ENCODE measurements around the gene ADARB1.

DNA sequence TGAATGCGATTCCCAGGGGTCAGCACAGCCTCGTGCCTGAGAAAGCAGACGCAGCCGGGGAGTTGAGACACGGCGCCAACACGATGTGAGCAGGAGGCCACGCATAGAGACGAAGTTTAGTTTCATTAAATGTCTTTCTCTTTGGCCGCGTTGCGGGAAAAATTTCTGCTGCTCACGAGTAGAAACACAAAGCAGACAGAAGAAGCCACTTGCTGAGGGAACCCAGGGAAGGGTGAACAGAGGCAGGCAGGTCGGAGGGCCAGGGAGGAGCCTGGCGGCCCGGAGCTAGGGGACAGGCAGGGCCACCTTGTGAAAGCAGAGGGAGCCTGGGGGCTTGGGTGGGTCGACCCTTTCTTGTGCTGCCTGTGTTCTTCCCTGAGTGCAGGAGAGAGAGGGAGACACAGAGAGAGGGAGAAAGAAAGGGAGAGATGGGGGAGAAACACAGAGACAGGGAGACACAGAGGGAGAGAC is 180.1 kb downstream of the ADARB1 start:
- no peak for TF ChIP-seq CTCF (conservative IDR thresholded peaks at IDR 0.05)
- TF ChIP-seq EZH2 (IDR thresholded peaks at IDR 0.05; ENCODE audit: low read depth) = no peak
